ENCODE data around the gene YEATS4. TPM values are rescaled to one million over a fixed set of nuclear protein-coding genes. Genes with fewer than 3 reads are reported as not detected.

The YEATS4 gene
- total RNA-seq, 4 donors from 2014 or later: 10.0 to 21.7 (median 16.8) TPM

- TF ChIP-seq POLR2A (IDR thresholded peaks at IDR 0.05): no peak
- no peak for TF ChIP-seq CTCF (IDR thresholded peaks at IDR 0.05)
- H3K4me3 ChIP-seq (ENCODE audit: low read depth, poor library complexity, severe bottlenecking): no peak overlapping the region
- intact Hi-C loops (cut with DNase I; ENCODE audit: low total_unique reads): no loop called here
- DNase-seq (ENCODE audit: low spot score in 2 of 2): no peak
- 90 to 91% methylated on average over 5 of the region's 5 CpGs for WGBS, 2 donors
These were observed 6.6 kb upstream of the YEATS4 start for GRCh38 chr12:69352904-69353303.

- DNase-seq (ENCODE audit: low spot score in 2 of 2): no peak
- 82 to 83% methylated on average over 1 of the region's 1 CpG for WGBS, 2 donors
- no peak overlapping the region for H3K4me3 ChIP-seq (ENCODE audit: low read depth, poor library complexity, severe bottlenecking)
- intact Hi-C loops (cut with DNase I; ENCODE audit: low total_unique reads): no loop called here
- TF ChIP-seq CTCF (IDR thresholded peaks at IDR 0.05) (no peak), POLR2A (IDR thresholded peaks at IDR 0.05) (no peak)
These were observed 5.4 kb upstream of the YEATS4 start for GRCh38 chr12:69354172-69354555.

GRCh38 chr12:69354556-69355187 is 4.9 kb upstream of the YEATS4 start:
- TF ChIP-seq POLR2A (IDR thresholded peaks at IDR 0.05): no peak
- no peak for TF ChIP-seq CTCF (IDR thresholded peaks at IDR 0.05)
- DNase-seq (ENCODE audit: low spot score in 2 of 2): no peak
- intact Hi-C loops (cut with DNase I; ENCODE audit: low total_unique reads): no loop called here
- WGBS, 2 donors: 74 to 93% methylated on average over 1 of the region's 1 CpG
- H3K4me3 ChIP-seq (ENCODE audit: low read depth, poor library complexity, severe bottlenecking): no peak overlapping the region

- TF ChIP-seq CTCF (IDR thresholded peaks at IDR 0.05): no peak
- no peak for TF ChIP-seq POLR2A (IDR thresholded peaks at IDR 0.05)
- no peak overlapping the region for H3K4me3 ChIP-seq (ENCODE audit: low read depth, poor library complexity, severe bottlenecking)
- WGBS, 2 donors: 69 to 92% methylated on average over 2 of the region's 2 CpGs
- intact Hi-C loops (cut with DNase I; ENCODE audit: low total_unique reads): no loop called here
- DNase-seq (ENCODE audit: low spot score in 2 of 2): no peak
These were observed 4.0 kb upstream of the YEATS4 start for GRCh38 chr12:69355363-69356028.

- DNase-seq (ENCODE audit: low spot score in 2 of 2): no peak
- TF ChIP-seq POLR2A (IDR thresholded peaks at IDR 0.05): no peak
- no peak for TF ChIP-seq CTCF (IDR thresholded peaks at IDR 0.05)
- peak overlapping the region; percentile 92 for H3K4me3 ChIP-seq (ENCODE audit: low read depth, poor library complexity, severe bottlenecking)
- WGBS, 2 donors: 7 to 8% methylated on average over 10 of the region's 10 CpGs
- intact Hi-C loops (cut with DNase I; ENCODE audit: low total_unique reads): no loop called here
These were observed 767 bp downstream of the YEATS4 start for GRCh38 chr12:69360348-69360672.

- WGBS, 2 donors: 69 to 70% methylated on average over 5 of the region's 5 CpGs
- no peak for TF ChIP-seq CTCF (IDR thresholded peaks at IDR 0.05)
- no peak for TF ChIP-seq POLR2A (IDR thresholded peaks at IDR 0.05)
These were observed 7.3 kb downstream of the YEATS4 start for GRCh38 chr12:69366796-69367195.

More at GRCh38 chr12:69366796-69367195, 7.3 kb downstream of the YEATS4 start:
- intact Hi-C loops (cut with DNase I; ENCODE audit: low total_unique reads): no loop called here
- no peak overlapping the region for H3K4me3 ChIP-seq (ENCODE audit: low read depth, poor library complexity, severe bottlenecking)
- DNase-seq (ENCODE audit: low spot score in 2 of 2): no peak

All from lower leg skin (tissue), 4 donors.